Uterus (tissue), 4 donors: ENCODE results near the gene FARS2. TPM values are rescaled to one million over a fixed set of nuclear protein-coding genes. Genes with fewer than 3 reads are reported as not detected.
A peak's percentile ranks its signal among the peaks of the same experiment; 100 is the strongest.

ENCODE experiments used
- DNase-seq, 2 donors: peaks; one replicate each; pipeline ENCODE4 v3.0.0-alpha.2; 2019 to 2020
- H3K27ac ChIP-seq, 2 donors: fragments of 200-600 bp; sonication (generic); 1 replicate in 1 of 2; 2 replicates in 1 of 2; pipeline ENCODE4 v1.5.1; 2016 to 2018
- H3K27me3 ChIP-seq, 2 donors: fragments of 200-600 bp; sonication (generic); one replicate each; pipeline ENCODE4 v1.5.1; 2018 to 2019; ENCODE audit warnings: control low read depth in 1 of 2
- H3K36me3 ChIP-seq, 2 donors: fragments of 200-600 bp; sonication (generic); one replicate each; pipeline ENCODE4 v1.5.1; 2019; ENCODE audit warnings: control low read depth in 1 of 2
- H3K4me1 ChIP-seq, 2 donors: fragments of 200-600 bp; sonication (generic); one replicate each; pipeline ENCODE4 v1.5.1; 2018 to 2019; ENCODE audit warnings: control low read depth in 1 of 2
- H3K4me3 ChIP-seq, 2 donors: fragments of 200-600 bp; sonication (generic); 1 replicate in 1 of 2; 2 replicates in 1 of 2; pipeline ENCODE4 v1.5.1; 2018 to 2019; ENCODE audit warnings: mild to moderate bottlenecking in 1 of 2
- H3K9me3 ChIP-seq, 2 donors: fragments of 200-600 bp; sonication (generic); one replicate each; pipeline ENCODE4 v1.5.1; 2019; ENCODE audit warnings: control low read depth in 1 of 2
- POLR2A ChIP-seq, 2 donors: fragments of 450-650 bp; IDR thresholded peaks; one replicate each; pipeline ENCODE4 v1.6.1; 2016; ENCODE audit warnings: antibody characterized with exemption in 2 of 2, mild to moderate bottlenecking in 1 of 2, moderate library complexity in 1 of 2
- intact Hi-C: fragments of 100-400 bp; cut with DNase I; formaldehyde crosslinking; loops from one replicate; pipeline ENCODE4 v1.15.1; 2023; ENCODE audit warnings: low total_unique reads
- total RNA-seq, 4 donors: library from RNA; depleted of rRNA in 3 of 4; stranded (reverse); fragments of >200 nt in 3 of 4; gene quantifications; one replicate each; pipeline versions ENCODE4 v1.1.0 to v1.2.4, GENCODE V29; 2014 to 2023
- TF ChIP-seq, protein P1 (sequence below), 4 experiments: fragments of 200-600 bp in 2 of 4; fragments of 450-650 bp in 2 of 4; sonication (generic) in 2 of 4; IDR thresholded peaks; one replicate each; pipeline ENCODE4 v1.5.1; 2016 to 2019; ENCODE audit warnings: antibody characterized with exemption in 4 of 4, mild to moderate bottlenecking in 2 of 4, moderate library complexity in 1 of 4
- donor health status: DM: yes; HTN: yes; CAD: no.

Gene FARS2
- total RNA-seq, 4 donors from 2014 or later, result 14.4 to 32.5 (median 25.6) TPM

DNA sequence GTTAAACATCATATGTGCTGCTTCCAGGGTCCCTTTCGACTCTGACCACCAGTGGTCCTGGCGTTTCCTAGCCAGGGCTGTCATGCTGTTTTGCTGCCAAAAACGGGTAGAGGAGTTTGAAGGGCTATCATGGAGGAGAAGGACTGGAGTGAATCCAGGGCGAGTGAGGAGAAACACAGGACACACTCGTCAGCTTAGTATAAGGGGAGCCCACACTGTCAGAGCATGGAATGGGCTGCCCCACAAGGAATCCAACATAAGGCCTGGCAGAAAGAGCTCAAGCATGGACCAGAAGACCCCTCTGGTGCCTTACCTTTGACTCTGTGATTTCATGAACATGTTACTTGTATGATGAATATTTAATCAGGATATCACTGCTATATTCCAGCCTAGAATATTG, 498.3 kb downstream of the FARS2 start:
- H3K9me3 ChIP-seq, result no peaks in the 10 kb centered on the region
- TF ChIP-seq, protein P1, sequence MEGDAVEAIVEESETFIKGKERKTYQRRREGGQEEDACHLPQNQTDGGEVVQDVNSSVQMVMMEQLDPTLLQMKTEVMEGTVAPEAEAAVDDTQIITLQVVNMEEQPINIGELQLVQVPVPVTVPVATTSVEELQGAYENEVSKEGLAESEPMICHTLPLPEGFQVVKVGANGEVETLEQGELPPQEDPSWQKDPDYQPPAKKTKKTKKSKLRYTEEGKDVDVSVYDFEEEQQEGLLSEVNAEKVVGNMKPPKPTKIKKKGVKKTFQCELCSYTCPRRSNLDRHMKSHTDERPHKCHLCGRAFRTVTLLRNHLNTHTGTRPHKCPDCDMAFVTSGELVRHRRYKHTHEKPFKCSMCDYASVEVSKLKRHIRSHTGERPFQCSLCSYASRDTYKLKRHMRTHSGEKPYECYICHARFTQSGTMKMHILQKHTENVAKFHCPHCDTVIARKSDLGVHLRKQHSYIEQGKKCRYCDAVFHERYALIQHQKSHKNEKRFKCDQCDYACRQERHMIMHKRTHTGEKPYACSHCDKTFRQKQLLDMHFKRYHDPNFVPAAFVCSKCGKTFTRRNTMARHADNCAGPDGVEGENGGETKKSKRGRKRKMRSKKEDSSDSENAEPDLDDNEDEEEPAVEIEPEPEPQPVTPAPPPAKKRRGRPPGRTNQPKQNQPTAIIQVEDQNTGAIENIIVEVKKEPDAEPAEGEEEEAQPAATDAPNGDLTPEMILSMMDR (IDR thresholded peaks at IDR 0.05), result no peak
- TF ChIP-seq POLR2A (IDR thresholded peaks at IDR 0.05), result no peak
- intact Hi-C loops, result no loop called here
- DNase-seq, result no peak
- H3K36me3 ChIP-seq, result no peaks in the 10 kb centered on the region
- H3K4me3 ChIP-seq, result no peak overlapping the region
- no peak overlapping the region for H3K27ac ChIP-seq
- H3K4me1 ChIP-seq, result no peaks in the 10 kb centered on the region
- H3K27me3 ChIP-seq, result no peaks in the 10 kb centered on the region

DNA sequence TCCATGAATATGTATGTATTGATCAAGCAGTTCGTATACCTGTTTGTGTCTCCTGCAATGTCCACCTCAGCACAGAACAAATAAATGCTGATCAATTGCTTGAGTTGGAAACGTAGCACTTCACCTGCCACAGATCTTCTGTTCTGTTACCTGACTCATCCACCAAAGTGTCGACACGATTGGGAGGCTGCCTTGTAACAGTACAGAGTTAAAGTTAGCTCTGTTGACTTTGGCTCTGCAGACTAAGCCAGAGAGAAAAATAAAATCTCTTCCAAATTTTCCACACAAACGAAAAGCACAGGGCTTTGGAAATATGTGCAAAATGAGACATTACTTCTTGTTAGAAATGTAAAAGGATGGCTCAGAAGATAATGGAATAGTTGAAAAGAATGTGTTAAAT, 500.1 kb downstream of the FARS2 start:
- intact Hi-C loops, result no loop called here
- H3K36me3 ChIP-seq, result no peaks in the 10 kb centered on the region
- H3K4me1 ChIP-seq, result no peaks in the 10 kb centered on the region
- H3K27me3 ChIP-seq, result no peaks in the 10 kb centered on the region
- H3K4me3 ChIP-seq, result no peak overlapping the region
- H3K9me3 ChIP-seq, result no peaks in the 10 kb centered on the region
- no peak overlapping the region for H3K27ac ChIP-seq
- no peak for DNase-seq
- TF ChIP-seq, protein P1 (IDR thresholded peaks at IDR 0.05), result no peak
- TF ChIP-seq POLR2A (IDR thresholded peaks at IDR 0.05), result no peak

DNA sequence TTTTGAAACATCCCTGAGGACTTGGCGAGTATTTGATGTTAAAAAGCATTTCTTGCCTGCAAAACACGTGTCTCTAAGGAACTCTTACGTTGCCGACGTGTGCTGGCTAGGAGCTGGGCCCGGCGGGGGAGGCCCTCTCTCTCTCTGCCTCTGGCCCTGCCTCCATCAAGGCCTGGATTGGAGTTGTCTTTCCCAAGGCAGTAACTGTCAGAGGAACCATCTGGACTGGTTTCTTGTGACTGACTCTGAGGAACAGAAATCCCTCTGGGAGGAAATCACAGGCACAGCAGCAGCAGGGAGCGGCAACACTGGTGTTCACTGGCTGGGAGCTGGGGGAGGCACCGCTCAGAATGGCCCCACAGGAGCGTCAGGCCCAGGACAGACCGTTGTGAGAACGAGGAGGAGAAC, 501.3 kb downstream of the FARS2 start:
- no peak for TF ChIP-seq POLR2A (IDR thresholded peaks at IDR 0.05)
- TF ChIP-seq, protein P1 (IDR thresholded peaks at IDR 0.05), result no peak
- intact Hi-C loops, result no loop called here
- DNase-seq, result peak; percentile 23 to 66
- no peak overlapping the region for H3K4me3 ChIP-seq
- H3K4me1 ChIP-seq, result no peaks in the 10 kb centered on the region
- H3K27ac ChIP-seq, result no peak overlapping the region
- no peaks in the 10 kb centered on the region for H3K9me3 ChIP-seq
- H3K27me3 ChIP-seq, result no peaks in the 10 kb centered on the region
- H3K36me3 ChIP-seq, result no peaks in the 10 kb centered on the region

DNA sequence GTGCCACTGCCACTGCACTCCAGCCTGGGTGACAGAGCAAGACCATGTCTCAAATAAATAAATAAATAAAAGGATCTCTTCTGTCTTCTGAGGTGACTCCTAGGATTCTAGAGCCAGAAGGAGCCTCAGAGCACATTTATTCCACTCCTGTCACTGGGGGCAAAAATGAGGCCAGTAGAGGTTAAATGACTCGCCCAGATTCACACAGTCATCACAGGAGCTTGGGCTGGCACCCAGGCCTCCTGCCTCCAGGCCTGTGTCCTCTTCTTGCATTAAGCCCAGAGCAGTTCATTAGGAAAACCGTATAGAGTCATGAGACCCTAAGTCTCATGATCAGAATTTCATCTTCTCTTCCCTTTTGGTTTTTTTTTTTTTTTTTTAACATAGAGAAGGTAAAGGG, 502.1 kb downstream of the FARS2 start:
- H3K4me3 ChIP-seq, result no peak overlapping the region
- no peaks in the 10 kb centered on the region for H3K27me3 ChIP-seq
- no peak overlapping the region for H3K27ac ChIP-seq

DNA sequence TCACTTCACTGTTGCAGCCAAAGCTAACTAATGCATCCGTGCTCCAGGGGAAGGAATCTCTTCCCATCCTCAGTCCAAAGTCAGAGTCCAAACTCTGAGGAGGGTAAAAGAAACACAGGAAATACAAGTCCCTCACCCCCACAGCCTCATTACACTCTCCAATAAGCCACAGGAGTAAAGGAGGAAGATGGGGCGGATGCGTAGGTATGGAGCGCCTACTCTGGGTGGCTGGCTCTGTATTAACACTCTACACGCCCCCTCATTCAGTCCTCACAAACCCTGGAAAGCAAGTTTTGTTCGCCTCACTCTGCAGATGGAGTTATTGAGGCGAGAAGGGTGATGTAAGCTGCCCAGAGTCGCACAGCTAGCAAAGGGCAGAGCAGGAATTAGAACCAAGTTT, 502.6 kb downstream of the FARS2 start:
- H3K27ac ChIP-seq, result no peak overlapping the region

More for the DNA sequence above, 502.1 kb downstream of the FARS2 start:
- H3K4me1 ChIP-seq, result no peaks in the 10 kb centered on the region
- no peaks in the 10 kb centered on the region for H3K36me3 ChIP-seq
- intact Hi-C loops, result no loop called here
- no peak for DNase-seq
- H3K9me3 ChIP-seq, result no peaks in the 10 kb centered on the region
- TF ChIP-seq, protein P1 (IDR thresholded peaks at IDR 0.05), result no peak
- no peak for TF ChIP-seq POLR2A (IDR thresholded peaks at IDR 0.05)

More for the DNA sequence above, 502.6 kb downstream of the FARS2 start:
- Histone ChIP-seq H3K36me3 (no peaks in the 10 kb centered on the region), H3K9me3 (no peaks in the 10 kb centered on the region), H3K4me1 (no peaks in the 10 kb centered on the region), H3K4me3 (no peak overlapping the region), H3K27me3 (no peaks in the 10 kb centered on the region)
- TF ChIP-seq POLR2A (IDR thresholded peaks at IDR 0.05), result no peak
- TF ChIP-seq, protein P1 (IDR thresholded peaks at IDR 0.05), result no peak
- intact Hi-C loops, result no loop called here
- DNase-seq, result no peak
